Mammary epithelial cell (primary cell): ENCODE data around the gene SLC38A10.

Source experiments
- EZH2 ChIP-seq: IDR thresholded peaks from 2 replicates; pipeline ENCODE4 v1.6.1; 2012; ENCODE audit warnings: low read length, inconsistent platforms, borderline replicate concordance
- TF ChIP-seq, protein P1 (sequence below), 2 donors: IDR thresholded peaks in 1 of 2; conservative IDR thresholded peaks in 1 of 2; 2 replicates each; pipeline ENCODE4 v1.5.1; 2011 to 2012; ENCODE audit warnings: inconsistent platforms in 2 of 2, low read length in 2 of 2, mild to moderate bottlenecking in 2 of 2, control low read depth in 1 of 2, low read depth in 1 of 2; ENCODE audit not compliant: insufficient read depth in 1 of 2; ENCODE audit errors: extremely low read depth in 1 of 2

DNA sequence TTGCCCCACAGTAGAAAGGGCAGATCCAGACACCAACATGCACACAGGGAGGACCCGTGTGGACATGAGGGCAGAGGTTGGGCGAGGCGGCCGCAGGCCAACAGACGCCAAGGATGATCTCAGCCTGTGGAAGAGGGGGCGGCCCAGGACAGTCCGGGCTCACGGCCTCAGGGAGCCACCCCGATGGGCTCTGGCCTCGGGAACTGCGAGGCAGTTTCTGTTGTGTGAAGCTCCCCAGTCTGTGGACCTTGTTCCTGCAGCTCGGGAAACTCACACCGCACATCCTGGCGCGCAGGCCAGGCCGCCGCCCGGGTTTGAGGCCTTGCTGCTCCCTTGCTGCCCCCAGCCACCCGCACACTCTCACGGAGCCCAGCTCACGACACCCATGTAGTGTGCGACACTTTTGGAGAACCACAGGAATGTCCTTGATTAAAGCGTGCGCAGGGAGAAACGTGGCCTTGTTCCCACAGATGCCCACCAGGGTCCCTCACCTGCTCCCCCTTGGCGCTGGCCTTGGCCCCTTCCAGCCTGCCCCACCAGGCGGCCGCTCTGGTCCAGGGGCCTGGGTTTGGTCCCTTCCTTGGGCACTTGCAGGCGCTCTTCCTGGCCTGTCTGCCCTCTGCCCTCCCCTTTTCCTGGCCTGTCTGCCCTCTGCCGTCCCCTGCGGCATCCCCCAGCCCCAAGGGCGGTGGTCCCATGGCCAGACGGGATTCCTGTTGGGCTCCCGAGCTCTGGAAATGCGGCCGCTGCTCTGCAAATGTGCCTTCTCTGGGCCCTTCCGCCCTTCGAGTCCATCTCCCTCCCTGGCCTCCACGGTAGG lies 9.3 kb upstream of the SLC38A10 start:
- no peak for TF ChIP-seq EZH2
- TF ChIP-seq, protein P1, sequence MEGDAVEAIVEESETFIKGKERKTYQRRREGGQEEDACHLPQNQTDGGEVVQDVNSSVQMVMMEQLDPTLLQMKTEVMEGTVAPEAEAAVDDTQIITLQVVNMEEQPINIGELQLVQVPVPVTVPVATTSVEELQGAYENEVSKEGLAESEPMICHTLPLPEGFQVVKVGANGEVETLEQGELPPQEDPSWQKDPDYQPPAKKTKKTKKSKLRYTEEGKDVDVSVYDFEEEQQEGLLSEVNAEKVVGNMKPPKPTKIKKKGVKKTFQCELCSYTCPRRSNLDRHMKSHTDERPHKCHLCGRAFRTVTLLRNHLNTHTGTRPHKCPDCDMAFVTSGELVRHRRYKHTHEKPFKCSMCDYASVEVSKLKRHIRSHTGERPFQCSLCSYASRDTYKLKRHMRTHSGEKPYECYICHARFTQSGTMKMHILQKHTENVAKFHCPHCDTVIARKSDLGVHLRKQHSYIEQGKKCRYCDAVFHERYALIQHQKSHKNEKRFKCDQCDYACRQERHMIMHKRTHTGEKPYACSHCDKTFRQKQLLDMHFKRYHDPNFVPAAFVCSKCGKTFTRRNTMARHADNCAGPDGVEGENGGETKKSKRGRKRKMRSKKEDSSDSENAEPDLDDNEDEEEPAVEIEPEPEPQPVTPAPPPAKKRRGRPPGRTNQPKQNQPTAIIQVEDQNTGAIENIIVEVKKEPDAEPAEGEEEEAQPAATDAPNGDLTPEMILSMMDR (conservative IDR thresholded peaks at IDR 0.05 in 1 of 2, IDR thresholded peaks at IDR 0.05 in 1 of 2; ENCODE audit: extremely low read depth in 1 of 2, insufficient read depth in 1 of 2, low read depth in 1 of 2, low read length in 2 of 2), result no peak
